Fibroblast of villous mesenchyme (primary cell): ENCODE results near the gene EIF4EBP2. TPM values are rescaled to one million over a fixed set of nuclear protein-coding genes. Genes with fewer than 3 reads are reported as not detected.
A peak's percentile ranks its signal among the peaks of the same experiment; 100 is the strongest.

ENCODE experiments used
- DNase-seq: peaks from one replicate; pipeline ENCODE4 v3.0.0-alpha.2; 2010; ENCODE audit warnings: low read depth
- H3K4me3 ChIP-seq: 2 replicates; pipeline ENCODE4 v1.5.1; 2011; ENCODE audit warnings: low read depth, mild to moderate bottlenecking, low read length
- CTCF ChIP-seq: IDR thresholded peaks from 2 replicates; pipeline ENCODE4 v1.5.1; 2012; ENCODE audit warnings: low read depth, mild to moderate bottlenecking, low read length; ENCODE audit not compliant: insufficient read depth
- total RNA-seq: library from RNA; depleted of rRNA; stranded (reverse); fragments of >200 nt; gene quantifications from 2 replicates; pipeline ENCODE4 v1.2.3, GENCODE V29; 2012

Gene EIF4EBP2
- total RNA-seq, 1 donor: 58.7 TPM

GRCh38 chr10:70430493-70431445, 26.8 kb downstream of the EIF4EBP2 start:
- peak; percentile 4 for TF ChIP-seq CTCF
- no peak overlapping the region for H3K4me3 ChIP-seq
- peak; percentile 98 for DNase-seq

- DNase-seq: no peak
- no peak for TF ChIP-seq CTCF
- no peak overlapping the region for H3K4me3 ChIP-seq
These were observed 28.2 kb downstream of the EIF4EBP2 start for GRCh38 chr10:70432101-70432500.

- H3K4me3 ChIP-seq: no peak overlapping the region
- no peak for TF ChIP-seq CTCF
- DNase-seq: no peak
These were observed 28.8 kb downstream of the EIF4EBP2 start for GRCh38 chr10:70432561-70433263.

- H3K4me3 ChIP-seq: no peak overlapping the region
- TF ChIP-seq CTCF: no peak
- DNase-seq: no peak
These were observed 29.8 kb downstream of the EIF4EBP2 start for GRCh38 chr10:70433581-70434280.

GRCh38 chr10:70435241-70436085, 31.5 kb downstream of the EIF4EBP2 start:
- H3K4me3 ChIP-seq: no peak overlapping the region
- DNase-seq: no peak
- no peak for TF ChIP-seq CTCF

- TF ChIP-seq CTCF: no peak
- no peak for DNase-seq
- H3K4me3 ChIP-seq: no peak overlapping the region
These were observed 33.8 kb downstream of the EIF4EBP2 start for GRCh38 chr10:70437721-70438120.
